CD4-positive, alpha-beta T cell treated with Interleukin-17A for 4 hours (primary cell): ENCODE results near the gene WDR20.

Experiments
- DNase-seq: peaks from one replicate; pipeline ENCODE4 v3.0.0-alpha.2; 2020; ENCODE audit warnings: mixed read lengths

Gene WDR20

GRCh38 chr14:102201353-102201738 is 61.6 kb downstream of the WDR20 start:
- no peak for DNase-seq

GRCh38 chr14:102201776-102202175 is 62.1 kb downstream of the WDR20 start:
- DNase-seq = no peak

- DNase-seq = no peak
These were observed 63.2 kb downstream of the WDR20 start for GRCh38 chr14:102202944-102203343.

DNA sequence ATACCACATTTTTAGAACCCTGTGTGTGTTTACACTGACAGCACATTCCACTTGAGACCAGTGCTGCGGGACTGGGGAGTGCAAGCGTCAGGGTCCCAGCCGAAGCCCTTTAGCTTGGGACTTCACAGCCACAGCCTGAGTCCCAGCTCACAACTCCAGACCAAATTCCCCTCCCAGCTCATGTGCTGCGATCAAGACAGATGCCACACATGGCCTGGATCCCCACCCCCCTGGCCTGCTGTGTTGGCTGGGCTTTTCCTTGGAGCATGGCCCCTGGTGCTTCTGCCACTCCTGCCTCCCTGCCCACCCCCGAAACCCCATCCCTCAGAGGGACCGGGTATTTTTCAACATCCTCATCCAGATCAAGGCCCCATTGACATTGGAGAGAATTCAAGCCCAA is 63.7 kb downstream of the WDR20 start:
- DNase-seq = no peak

DNA sequence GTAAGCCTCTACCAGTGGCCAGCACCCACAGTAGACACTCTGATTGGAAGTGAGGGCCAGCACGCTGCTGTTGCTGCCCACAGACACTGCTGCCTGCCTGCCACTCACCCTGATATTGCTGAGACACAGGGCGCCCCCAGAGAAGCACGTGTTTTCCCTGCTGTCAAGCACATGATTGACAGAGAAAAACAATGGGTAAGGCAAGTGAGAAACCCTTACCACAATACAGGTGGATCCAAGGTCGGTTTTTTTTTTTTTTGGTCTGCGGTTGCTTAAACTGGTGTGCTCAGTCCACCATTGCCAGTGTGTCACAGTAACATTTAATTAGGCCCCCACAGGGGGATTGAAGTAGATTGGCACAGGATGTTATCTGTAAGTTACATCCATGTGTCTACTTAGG is 65.9 kb downstream of the WDR20 start:
- no peak for DNase-seq

DNA sequence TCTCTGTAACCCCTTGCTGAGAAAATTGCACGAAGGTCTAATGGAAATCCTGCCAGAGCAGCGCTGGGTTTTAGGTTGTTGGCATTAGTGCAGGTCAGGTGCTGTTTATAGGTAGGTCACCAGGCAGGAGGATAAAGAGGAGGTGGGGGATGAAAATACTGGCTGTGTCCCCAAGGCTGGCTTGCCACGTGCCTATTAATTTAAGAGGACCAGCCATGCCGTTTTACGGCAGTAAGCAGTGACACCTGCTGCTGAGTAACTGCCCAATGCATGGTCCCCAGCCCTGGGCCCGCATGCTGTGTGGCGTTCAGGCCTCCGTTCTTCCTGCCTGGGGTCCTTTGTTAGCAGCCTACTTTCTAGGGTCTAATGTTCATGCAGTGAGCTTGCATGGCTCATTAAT is 67.2 kb downstream of the WDR20 start:
- DNase-seq = no peak

DNA sequence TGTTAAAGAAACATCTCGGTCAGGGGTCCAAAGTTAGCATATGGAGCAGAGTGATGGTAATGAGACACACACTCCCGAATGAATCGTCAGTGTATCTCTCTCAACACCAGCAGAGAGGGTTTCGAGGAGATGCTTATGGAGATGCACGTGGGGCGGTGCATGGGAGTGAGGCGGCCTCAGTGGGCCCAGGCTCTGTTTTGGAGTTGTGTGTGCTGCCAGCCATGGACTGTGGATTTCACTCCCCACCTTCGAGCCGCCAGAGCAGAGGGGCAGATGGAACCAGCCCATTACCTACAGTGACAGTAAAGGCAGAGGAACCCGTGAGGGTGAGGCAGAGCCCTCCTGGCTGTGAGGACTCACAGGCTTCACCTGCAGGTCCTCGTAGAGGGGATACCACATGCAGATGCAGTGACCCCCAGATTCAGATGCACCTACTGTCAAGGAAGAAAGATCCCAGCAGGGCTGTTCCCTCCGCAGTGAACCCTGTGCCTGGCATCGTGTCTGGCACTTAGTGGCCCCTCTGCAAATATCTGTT is 68.2 kb downstream of the WDR20 start:
- DNase-seq = no peak

GRCh38 chr14:102208741-102209140 is 69.0 kb downstream of the WDR20 start:
- DNase-seq = no peak

DNA sequence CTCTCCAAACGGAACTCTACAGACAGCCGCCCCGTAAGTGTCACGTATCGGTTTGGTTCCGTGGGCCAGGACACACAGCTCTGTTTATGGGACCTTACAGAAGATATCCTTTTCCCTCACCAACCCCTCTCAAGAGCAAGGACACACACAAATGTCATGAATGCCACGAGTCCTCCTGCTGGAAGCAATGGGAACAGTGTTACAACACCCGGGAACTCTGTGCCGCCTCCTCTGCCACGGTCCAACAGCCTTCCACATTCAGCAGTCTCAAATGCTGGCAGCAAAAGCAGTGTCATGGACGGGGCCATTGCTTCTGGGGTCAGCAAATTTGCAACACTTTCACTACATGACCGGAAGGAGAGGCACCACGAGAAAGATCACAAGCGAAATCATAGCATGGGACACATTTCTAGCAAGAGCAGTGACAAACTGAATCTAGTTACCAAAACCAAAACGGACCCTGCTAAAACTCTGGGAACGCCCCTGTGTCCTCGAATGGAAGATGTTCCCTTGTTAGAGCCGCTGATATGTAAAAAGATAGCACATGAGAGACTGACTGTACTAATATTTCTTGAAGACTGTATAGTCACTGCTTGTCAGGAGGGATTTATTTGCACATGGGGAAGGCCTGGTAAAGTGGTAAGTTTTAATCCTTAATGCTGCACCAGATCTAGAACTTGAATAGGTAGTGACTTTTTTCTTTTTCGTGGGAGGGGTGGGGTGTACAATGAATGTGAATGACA is 69.7 kb downstream of the WDR20 start:
- no peak for DNase-seq

DNA sequence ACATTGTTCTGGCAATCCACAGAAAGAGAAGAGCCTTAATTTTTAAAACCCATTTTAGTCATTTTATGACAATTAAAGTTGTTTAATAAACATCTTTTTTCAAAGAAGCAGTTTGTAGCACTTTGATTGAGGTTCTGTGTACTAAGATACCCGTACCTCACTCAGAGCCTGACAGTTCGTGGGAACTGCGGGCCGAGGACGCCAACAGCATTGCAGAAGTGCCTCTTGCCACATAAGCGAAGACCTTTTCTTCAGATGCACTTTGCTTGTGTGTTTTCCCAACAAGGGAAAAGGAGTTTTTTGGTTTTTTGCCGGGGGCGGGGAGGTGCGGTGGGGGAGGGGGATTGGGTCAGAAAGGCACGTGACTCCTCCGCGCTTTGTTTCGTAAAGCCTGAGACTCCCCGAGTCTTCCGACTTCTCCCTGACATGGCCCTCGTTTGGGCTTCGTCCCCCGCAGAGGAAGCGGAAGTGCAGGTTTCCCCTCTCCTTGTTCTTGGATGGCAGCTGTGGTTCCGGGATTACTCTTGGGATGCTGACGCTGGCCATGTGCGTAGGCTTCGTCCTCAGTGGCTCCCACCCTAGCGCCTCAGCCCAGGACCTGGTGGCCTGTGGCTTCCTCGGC is 70.8 kb downstream of the WDR20 start:
- DNase-seq = no peak

DNA sequence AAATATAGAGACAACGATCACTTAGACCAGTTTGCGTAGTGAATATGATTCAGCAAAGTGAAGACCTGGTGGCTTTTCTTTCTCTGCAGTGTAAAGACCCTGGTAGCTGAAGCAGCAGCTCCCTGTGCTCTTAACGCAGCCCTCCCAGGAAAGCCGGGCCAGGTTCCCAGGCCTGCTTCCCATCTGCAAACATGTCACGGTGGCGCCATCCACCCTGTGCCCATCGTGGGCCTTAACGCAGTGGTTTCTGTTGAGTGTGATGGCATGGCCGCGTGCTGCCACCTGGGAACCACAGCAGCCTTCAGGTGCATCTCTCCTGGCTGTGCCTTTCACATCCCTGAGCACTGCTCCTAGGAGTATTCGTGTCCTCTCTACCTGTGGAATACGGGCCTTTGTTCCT is 71.5 kb downstream of the WDR20 start:
- no peak for DNase-seq

- DNase-seq = no peak
These were observed 72.7 kb downstream of the WDR20 start for GRCh38 chr14:102212356-102212755.

- no peak for DNase-seq
These were observed 73.1 kb downstream of the WDR20 start for GRCh38 chr14:102212845-102213244.

DNA sequence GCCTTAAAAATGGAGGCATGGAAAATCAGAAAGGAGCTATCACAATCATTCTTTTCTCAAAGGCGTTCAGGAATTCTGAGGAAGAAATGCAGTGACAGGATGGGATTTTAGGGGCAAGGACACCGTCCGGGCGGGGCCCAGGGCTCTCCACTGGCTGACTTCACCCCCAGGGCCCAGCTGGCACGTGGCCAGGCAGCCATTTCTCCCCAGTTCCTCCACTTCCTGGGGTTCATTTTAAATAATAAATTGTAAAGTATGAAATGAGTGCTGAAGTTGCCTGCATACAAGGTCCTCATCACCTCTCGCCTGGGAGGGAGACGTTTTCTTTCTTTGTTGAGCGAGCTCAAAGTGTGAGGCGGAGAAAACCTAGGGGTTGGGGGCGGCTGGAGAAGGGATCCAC is 73.8 kb downstream of the WDR20 start:
- no peak for DNase-seq

DNA sequence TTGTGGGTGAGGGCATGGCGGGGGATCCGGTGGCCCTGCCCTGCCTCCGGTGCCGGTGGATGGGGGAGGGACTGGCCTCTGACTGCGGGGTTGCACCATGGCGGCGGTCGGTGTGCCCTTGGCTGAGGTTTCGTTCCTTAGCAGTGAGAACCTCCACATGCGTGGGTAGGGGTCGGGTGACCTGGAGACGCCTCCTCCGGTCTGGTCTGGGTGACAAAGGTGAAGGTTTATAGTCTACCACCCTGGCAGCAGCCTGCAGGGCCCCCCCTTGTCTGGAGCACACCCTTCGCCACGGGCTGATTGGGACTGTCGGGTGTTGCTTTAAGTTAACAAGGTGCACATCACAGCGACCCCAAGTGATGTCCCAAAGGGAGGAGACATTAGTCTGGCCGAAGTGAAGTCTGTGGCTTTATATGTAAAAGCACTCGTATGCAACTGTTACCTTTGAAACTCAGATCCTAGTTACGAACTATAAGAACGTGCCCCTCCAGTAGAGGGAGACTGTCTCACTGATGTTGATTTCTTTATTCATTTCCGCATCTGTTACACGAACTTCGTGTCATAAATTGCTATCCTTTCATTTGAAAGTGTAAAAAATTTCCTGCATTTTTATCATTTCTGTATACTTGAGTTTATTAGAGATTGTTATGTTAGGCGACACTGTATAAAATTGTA is 74.4 kb downstream of the WDR20 start:
- no peak for DNase-seq

DNA sequence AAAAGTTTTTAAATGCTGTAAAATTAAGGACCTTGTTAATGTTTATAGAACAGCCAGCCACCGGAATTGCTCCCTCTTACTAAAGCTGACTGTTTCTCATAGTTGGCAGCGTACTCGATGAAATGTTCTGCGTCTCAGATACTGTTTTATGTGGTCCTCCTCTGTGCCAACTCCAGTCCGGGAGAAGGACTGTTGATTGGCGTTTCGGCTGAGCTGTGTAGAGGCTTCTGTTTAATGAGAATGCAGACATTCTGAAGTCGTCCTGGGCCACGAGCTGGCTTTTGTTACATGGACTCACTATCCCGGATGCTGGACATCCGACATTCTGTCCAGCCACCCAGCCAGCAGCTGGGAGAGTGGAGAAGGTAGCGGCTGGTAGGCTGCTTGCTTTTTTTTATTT is 75.4 kb downstream of the WDR20 start:
- DNase-seq = no peak

DNA sequence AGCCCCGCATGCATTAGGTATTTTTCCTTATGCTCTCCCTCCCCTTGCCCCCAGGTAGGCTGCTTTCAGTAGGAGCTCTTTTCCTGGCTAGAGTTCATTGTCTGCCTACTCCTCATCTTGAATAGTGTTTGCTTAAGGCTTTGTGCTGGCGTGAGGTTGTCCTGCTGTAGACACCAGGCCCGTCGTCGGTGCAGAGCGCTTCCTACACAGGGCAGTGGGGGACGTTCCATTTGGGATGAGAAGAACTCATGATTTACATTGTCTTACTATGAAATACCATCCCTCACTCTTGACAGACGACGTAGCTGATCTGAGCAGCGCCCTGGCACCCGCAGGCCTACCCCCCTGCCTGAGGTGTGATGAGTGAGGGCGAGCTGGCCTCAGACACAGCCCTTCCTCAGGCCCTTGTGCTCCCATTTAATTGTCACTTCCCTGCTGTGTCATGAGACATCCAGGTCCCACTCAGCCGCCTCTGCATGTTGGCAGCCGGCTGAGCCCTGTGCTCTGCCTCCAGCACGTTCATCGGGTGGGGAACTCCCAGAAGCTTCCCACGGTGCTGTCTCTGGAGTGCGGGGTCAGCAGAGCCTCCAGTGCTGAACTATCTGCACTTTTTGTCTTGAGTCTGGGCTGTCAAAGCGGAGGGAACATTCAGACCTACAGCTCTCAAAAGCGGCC is 76.0 kb downstream of the WDR20 start:
- DNase-seq = no peak

- no peak for DNase-seq
These were observed 77.7 kb downstream of the WDR20 start for GRCh38 chr14:102217399-102217798.

- no peak for DNase-seq
These were observed 78.3 kb downstream of the WDR20 start for GRCh38 chr14:102217987-102218421.

DNA sequence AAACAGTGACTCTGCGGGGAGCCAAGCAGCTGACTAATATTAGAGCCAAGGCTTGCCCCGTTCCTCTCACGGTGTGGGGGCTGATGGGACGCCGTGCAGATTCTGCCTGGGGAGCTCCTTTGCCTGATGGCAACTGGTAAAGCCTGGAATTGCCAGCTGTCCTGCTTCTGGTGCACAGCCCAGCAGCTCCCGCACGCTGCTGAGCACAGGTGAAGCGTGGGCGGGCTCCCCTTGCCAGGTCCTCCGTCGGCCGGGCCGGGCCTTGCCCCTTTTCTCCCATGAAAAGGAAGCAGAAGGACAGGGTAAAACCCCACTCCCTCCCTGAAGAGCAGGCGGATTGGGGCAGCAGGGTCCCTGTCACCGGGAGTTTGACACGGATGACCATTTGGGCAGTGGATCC is 79.0 kb downstream of the WDR20 start:
- no peak for DNase-seq

GRCh38 chr14:102219316-102219715 is 79.6 kb downstream of the WDR20 start:
- DNase-seq = no peak

- DNase-seq = no peak
These were observed 80.3 kb downstream of the WDR20 start for GRCh38 chr14:102220031-102220430.

DNA sequence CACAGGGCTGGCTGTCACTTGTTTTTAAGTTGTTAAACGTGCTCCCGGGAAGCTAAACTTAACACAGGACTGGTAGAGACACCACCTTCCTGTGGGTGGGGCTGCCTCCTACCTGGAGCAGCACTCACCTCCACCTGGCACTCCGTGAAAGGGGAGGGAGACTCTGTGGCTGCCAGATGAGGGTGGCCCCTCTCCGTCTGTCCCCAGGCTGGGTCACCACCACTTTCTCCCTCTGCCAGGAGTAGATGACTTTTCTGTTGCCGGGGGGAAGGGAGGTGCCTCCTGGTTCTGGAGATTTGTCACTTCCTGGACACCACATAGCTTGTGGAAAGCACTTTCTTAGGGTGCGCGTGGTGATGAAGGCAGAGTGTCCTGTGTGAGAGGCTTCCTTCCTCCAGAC is 81.3 kb downstream of the WDR20 start:
- no peak for DNase-seq
